HepG2 (cell line): ENCODE measurements around the gene PHACTR1. TPM values are rescaled to one million over a fixed set of nuclear protein-coding genes. Genes with fewer than 3 reads are reported as not detected.
A peak's percentile ranks its signal among the peaks of the same experiment; 100 is the strongest.

ENCODE experiments used
- ATAC-seq: fragments of 200-7000 bp; cut with Tn5 transposase; 3 replicates; pipeline ENCODE4 v1.9.1; 2020; ENCODE audit warnings: mild to moderate bottlenecking, moderate library complexity
- BruUV-seq: library from RNA; stranded (reverse); fragments of 400-500 nt; replicated peaks from 2 replicates; lab custom pipeline; 2021; lab: Mats Ljungman, UMichigan
- CTCF ChIA-PET: fragments of 300-600 bp; formaldehyde crosslinking; extraction: SDS; loops from one replicate; lab custom pipeline; 2021; ENCODE audit warnings: low total read pairs, inconsistent platforms, low intra/inter-chr PET ratio; lab: Yijun Ruan, JAX
- POLR2A ChIA-PET: fragments of 350-600 bp; sonication (Branson Sonifier 250); formaldehyde crosslinking; loops from one replicate; lab custom pipeline; 2020; ENCODE audit warnings: antibody characterized with exemption, inconsistent platforms; lab: Yijun Ruan, JAX
- DNase-seq: peaks from one replicate; pipeline ENCODE4 v3.0.0-alpha.2; 2015; ENCODE audit warnings: low spot score
- FAIRE-seq: peaks from 3 replicates; lab custom pipeline; 2011; peaks lifted over from hg19 to GRCh38; lab: Jason Lieb, UNC
- H2AFZ ChIP-seq: one replicate; pipeline ENCODE4 v1.6.1; 2011; ENCODE audit warnings: low read length, inconsistent platforms
- H3K27ac ChIP-seq: fragments of 300-600 bp; 3 replicates; pipeline ENCODE4 v1.8.0; 2011; ENCODE audit warnings: mixed run types, mild to moderate bottlenecking, mixed read lengths, low read length, inconsistent platforms; ENCODE audit not compliant: insufficient read depth; ENCODE audit errors: extremely low read length
- H3K27me3 ChIP-seq, 2 experiments: fragments of 200-600 bp in 1 of 2; 2 replicates in 1 of 2; 3 replicates in 1 of 2; pipeline versions ENCODE4 v1.6.0 to v1.8.0; 2011; ENCODE audit warnings: low read length in 2 of 2, mild to moderate bottlenecking in 2 of 2, moderate library complexity in 2 of 2, inconsistent platforms in 1 of 2; ENCODE audit not compliant: insufficient read depth in 2 of 2, control insufficient read depth in 1 of 2
- H3K36me3 ChIP-seq, 2 experiments: fragments of 200-600 bp in 1 of 2; replicated peaks in 1 of 2; 2 replicates in 1 of 2; 3 replicates in 1 of 2; pipeline versions ENCODE4 v1.5.1 to v1.8.0; 2011; ENCODE audit warnings: low read length in 2 of 2, inconsistent platforms in 1 of 2; ENCODE audit not compliant: insufficient read depth in 2 of 2, control insufficient read depth in 1 of 2
- H3K4me1 ChIP-seq: 2 replicates; pipeline ENCODE4 v1.5.1; 2012; ENCODE audit warnings: low read length, inconsistent platforms; ENCODE audit not compliant: insufficient read depth
- H3K4me2 ChIP-seq: 2 replicates; pipeline ENCODE4 v1.6.0; 2011; ENCODE audit warnings: low read depth, low read length, inconsistent platforms
- H3K4me3 ChIP-seq, 3 experiments: fragments of 200-600 bp in 1 of 3; sonication (generic), shearing (Covaris generic) in 1 of 3; replicated peaks in 1 of 3; 2 replicates each; pipeline ENCODE4 v1.5.1; 2011 to 2016; ENCODE audit warnings: low read length in 3 of 3, inconsistent platforms in 2 of 3, low read depth in 2 of 3, mild to moderate bottlenecking in 2 of 3, control low read depth in 1 of 3, mixed read lengths in 1 of 3; ENCODE audit not compliant: insufficient read depth in 1 of 3
- H3K79me2 ChIP-seq: one replicate; pipeline ENCODE4 v1.6.1; 2011; ENCODE audit warnings: low read length, inconsistent platforms; ENCODE audit not compliant: insufficient read depth
- H3K9ac ChIP-seq: 2 replicates; pipeline ENCODE4 v1.6.0; 2011; ENCODE audit warnings: mild to moderate bottlenecking, low read depth, low read length, inconsistent platforms; ENCODE audit not compliant: insufficient read depth
- H3K9me3 ChIP-seq: 2 replicates; pipeline ENCODE4 v1.5.1; 2012; ENCODE audit warnings: mild to moderate bottlenecking, low read length
- H4K20me1 ChIP-seq: 2 replicates; pipeline ENCODE4 v1.6.0; 2011; ENCODE audit warnings: inconsistent platforms, mild to moderate bottlenecking, low read length, moderate library complexity; ENCODE audit not compliant: insufficient read depth
- ARNTL ChIP-seq: sonication (generic); formaldehyde crosslinking; IDR thresholded peaks from 2 replicates; pipeline ENCODE4 v1.4.0; 2020; ENCODE audit warnings: mild to moderate bottlenecking, missing genetic modification reagents
- ATF5 ChIP-seq: sonication (generic); formaldehyde crosslinking; IDR thresholded peaks from 2 replicates; pipeline ENCODE4 v1.4.0; 2020; ENCODE audit warnings: mild to moderate bottlenecking, low read depth, missing genetic modification reagents
- KAT2B ChIP-seq: fragments of 150-350 bp; IDR thresholded peaks from 2 replicates; pipeline ENCODE4 v1.6.1; 2014; ENCODE audit warnings: low read depth, low read length, borderline replicate concordance
- LCORL ChIP-seq, 2 experiments: fragments of 450-650 bp in 1 of 2; sonication (generic) in 1 of 2; formaldehyde crosslinking in 1 of 2; IDR thresholded peaks; 2 replicates each; pipeline versions ENCODE4 v1.5.0 to v1.6.1; 2017 to 2020; ENCODE audit warnings: antibody characterized with exemption in 1 of 2, missing genetic modification reagents in 1 of 2
- MXI1 ChIP-seq: IDR thresholded peaks from 3 replicates; pipeline ENCODE4 v1.6.1; 2012; ENCODE audit warnings: low read depth, low read length, inconsistent platforms, borderline replicate concordance
- POLR2AphosphoS5 ChIP-seq: IDR thresholded peaks from 2 replicates; pipeline ENCODE4 v1.6.1; 2012; ENCODE audit warnings: low read depth, low read length
- RBM39 ChIP-seq: fragments of 200-400 bp; formaldehyde crosslinking; IDR thresholded peaks from one replicate; pipeline ENCODE4 v1.6.1; 2018; ENCODE audit warnings: antibody characterized with exemption, mild to moderate bottlenecking, low read depth, low read length; ENCODE audit not compliant: poor library complexity, severe bottlenecking
- SALL1 ChIP-seq: sonication (generic); formaldehyde crosslinking; IDR thresholded peaks from 2 replicates; pipeline ENCODE4 v1.8.0; 2022; ENCODE audit warnings: mild to moderate bottlenecking, missing genetic modification reagents
- ZNF841 ChIP-seq: sonication (generic); formaldehyde crosslinking; IDR thresholded peaks from 2 replicates; pipeline ENCODE4 v1.8.1; 2023; ENCODE audit warnings: missing genetic modification reagents, borderline replicate concordance
- WGBS: methylation state at CpG from one replicate; pipeline ENCODE4 v1.1.6; 2017; ENCODE audit warnings: low lambda C conversion rate; 5-methylcytosine and 5-hydroxymethylcytosine counted together
- in situ Hi-C: cut with HindIII; loops from 2 replicates; pipeline ENCODE4 v1.10.0; 2017; ENCODE audit warnings: low pct_unique_long_range_greater_than_20kb; ENCODE audit not compliant: extremely low pct_ligation_motif_present
- intact Hi-C: fragments of 100-400 bp; cut with micrococcal nuclease; formaldehyde crosslinking; loops from one replicate; pipeline ENCODE4 v1.10.0; 2022; ENCODE audit not compliant: unreplicated experiment
- polyA plus RNA-seq, 8 experiments: library from polyadenylated mRNA; depleted of rRNA in 3 of 8; stranded (reverse) in 7 of 8; unstranded in 1 of 8; fragments of >200 nt; fragmentation: Illumina TruSeq in 4 of 8; extraction: Trizol in 4 of 8; gene quantifications; 2 replicates each; pipeline versions ENCODE4 v1.2.1 to v1.2.3, GENCODE V29; 2011 to 2016; ENCODE audit warnings: low read depth in 4 of 8, missing spikeins in 1 of 8, mixed read lengths in 1 of 8; ENCODE audit not compliant: insufficient read depth in 1 of 8
- total RNA-seq, 5 experiments: library from RNA; depleted of rRNA; stranded (reverse); fragments of >200 nt; fragmentation: Illumina TruSeq; extraction: Trizol; gene quantifications; 2 replicates each; pipeline ENCODE4 v1.2.3, GENCODE V29; 2016; ENCODE audit warnings: low read depth in 1 of 5
- TF ChIP-seq, protein P1 (sequence below): sonication (generic); formaldehyde crosslinking; IDR thresholded peaks from 2 replicates; pipeline ENCODE4 v1.5.0; 2020; ENCODE audit warnings: mild to moderate bottlenecking, missing genetic modification reagents
- TF ChIP-seq, protein P2 (sequence below): sonication (generic); formaldehyde crosslinking; IDR thresholded peaks from 2 replicates; pipeline ENCODE4 v1.4.0; 2020; ENCODE audit warnings: missing genetic modification reagents

Gene PHACTR1
- total and polyA plus RNA-seq, 2 of the 13 experiments (the other 11 are each of a cell fraction or from before 2014, with no cell fraction given): 0.09 TPM; not detected in 1

GRCh38 chr6:13239530-13240455 lies 523.2 kb downstream of the PHACTR1 start:
- in situ Hi-C loops (no loop called here), intact Hi-C loops (no loop called here)
- no peak overlapping the region for H3K9ac ChIP-seq
- DNase-seq: no peak
- FAIRE-seq: no peak
- no peaks in the 10 kb centered on the region for H4K20me1 ChIP-seq
- no peaks in the 10 kb centered on the region for H3K79me2 ChIP-seq
- ChIA-PET CTCF (no interaction called here), POLR2A (no interaction called here)
- WGBS: 10% methylated on average over 9 of the region's 9 CpGs
- H3K27me3 ChIP-seq: peaks cover 0 to 14% of the 10 kb centered on the region in 2 experiments; a peak in 2 of 5 replicates
- no TSS peak for BruUV-seq
- H2AFZ ChIP-seq: no peak overlapping the region
- no peak overlapping the region for H3K27ac ChIP-seq
- no peaks in the 10 kb centered on the region for H3K9me3 ChIP-seq
- no peaks in the 10 kb centered on the region for H3K36me3 ChIP-seq
- TF ChIP-seq RBM39 (no peak), SALL1 (CRISPR knock-in tag) (peak; percentile 30; the same call in 1 of the 2 replicates), MXI1 (no peak)
- peaks cover 14% of the 10 kb centered on the region for H3K4me1 ChIP-seq
- H3K4me2 ChIP-seq: no peak overlapping the region; the same call in 1 of the 2 replicates
- no peak overlapping the region for H3K4me3 ChIP-seq
- peak; percentile 73 for ATAC-seq

DNA sequence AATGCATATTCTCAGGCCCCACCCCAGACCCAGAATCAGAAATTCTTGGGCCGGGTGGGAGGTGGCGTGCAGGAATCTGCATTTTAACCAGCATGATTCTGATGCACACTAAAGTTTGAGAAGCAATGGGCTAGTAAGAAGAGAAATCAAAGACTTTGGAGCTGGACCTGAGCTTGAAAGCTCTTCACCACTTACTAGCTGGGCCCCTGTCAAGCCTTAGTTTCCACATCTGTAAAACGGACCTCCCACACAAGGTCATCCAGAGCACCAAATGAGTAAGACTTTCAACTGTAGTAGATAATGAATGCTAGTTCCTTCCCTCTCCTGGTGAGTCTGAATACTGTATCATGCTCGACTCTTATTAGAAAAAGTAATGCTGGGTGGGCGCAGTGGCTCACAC lies 524.8 kb downstream of the PHACTR1 start:
- no peaks in the 10 kb centered on the region for H4K20me1 ChIP-seq
- ChIA-PET POLR2A (no interaction called here), CTCF (no interaction called here)
- in situ Hi-C loops: no loop called here
- intact Hi-C loops: no loop called here
- H3K9ac ChIP-seq: no peak overlapping the region
- no peak overlapping the region for H3K4me3 ChIP-seq
- H3K27ac ChIP-seq: no peak overlapping the region
- no peak for DNase-seq
- no peak overlapping the region for H2AFZ ChIP-seq
- WGBS: 52% methylated on average over 5 of the region's 5 CpGs
- H3K79me2 ChIP-seq: no peaks in the 10 kb centered on the region
- no peak for FAIRE-seq
- H3K4me2 ChIP-seq: no peak overlapping the region
- no peaks in the 10 kb centered on the region for H3K36me3 ChIP-seq
- H3K4me1 ChIP-seq: peaks cover 14% of the 10 kb centered on the region
- no TSS peak for BruUV-seq
- H3K27me3 ChIP-seq: peaks cover 0 to 14% of the 10 kb centered on the region in 2 experiments; a peak in 2 of 5 replicates
- H3K9me3 ChIP-seq: no peaks in the 10 kb centered on the region
- ATAC-seq: no peak
- TF ChIP-seq KAT2B (no peak), LCORL (IDR thresholded peaks at IDR 0.05) (no peak), LCORL (CRISPR knock-in tag; IDR thresholded peaks at IDR 0.05) (no peak), ARNTL (no peak), ZNF841 (CRISPR knock-in tag) (no peak), POLR2AphosphoS5 (no peak), ATF5 (CRISPR knock-in tag) (no peak)
- TF ChIP-seq, protein P1, sequence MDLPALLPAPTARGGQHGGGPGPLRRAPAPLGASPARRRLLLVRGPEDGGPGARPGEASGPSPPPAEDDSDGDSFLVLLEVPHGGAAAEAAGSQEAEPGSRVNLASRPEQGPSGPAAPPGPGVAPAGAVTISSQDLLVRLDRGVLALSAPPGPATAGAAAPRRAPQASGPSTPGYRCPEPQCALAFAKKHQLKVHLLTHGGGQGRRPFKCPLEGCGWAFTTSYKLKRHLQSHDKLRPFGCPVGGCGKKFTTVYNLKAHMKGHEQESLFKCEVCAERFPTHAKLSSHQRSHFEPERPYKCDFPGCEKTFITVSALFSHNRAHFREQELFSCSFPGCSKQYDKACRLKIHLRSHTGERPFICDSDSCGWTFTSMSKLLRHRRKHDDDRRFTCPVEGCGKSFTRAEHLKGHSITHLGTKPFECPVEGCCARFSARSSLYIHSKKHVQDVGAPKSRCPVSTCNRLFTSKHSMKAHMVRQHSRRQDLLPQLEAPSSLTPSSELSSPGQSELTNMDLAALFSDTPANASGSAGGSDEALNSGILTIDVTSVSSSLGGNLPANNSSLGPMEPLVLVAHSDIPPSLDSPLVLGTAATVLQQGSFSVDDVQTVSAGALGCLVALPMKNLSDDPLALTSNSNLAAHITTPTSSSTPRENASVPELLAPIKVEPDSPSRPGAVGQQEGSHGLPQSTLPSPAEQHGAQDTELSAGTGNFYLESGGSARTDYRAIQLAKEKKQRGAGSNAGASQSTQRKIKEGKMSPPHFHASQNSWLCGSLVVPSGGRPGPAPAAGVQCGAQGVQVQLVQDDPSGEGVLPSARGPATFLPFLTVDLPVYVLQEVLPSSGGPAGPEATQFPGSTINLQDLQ: no peak
- TF ChIP-seq, protein P2, sequence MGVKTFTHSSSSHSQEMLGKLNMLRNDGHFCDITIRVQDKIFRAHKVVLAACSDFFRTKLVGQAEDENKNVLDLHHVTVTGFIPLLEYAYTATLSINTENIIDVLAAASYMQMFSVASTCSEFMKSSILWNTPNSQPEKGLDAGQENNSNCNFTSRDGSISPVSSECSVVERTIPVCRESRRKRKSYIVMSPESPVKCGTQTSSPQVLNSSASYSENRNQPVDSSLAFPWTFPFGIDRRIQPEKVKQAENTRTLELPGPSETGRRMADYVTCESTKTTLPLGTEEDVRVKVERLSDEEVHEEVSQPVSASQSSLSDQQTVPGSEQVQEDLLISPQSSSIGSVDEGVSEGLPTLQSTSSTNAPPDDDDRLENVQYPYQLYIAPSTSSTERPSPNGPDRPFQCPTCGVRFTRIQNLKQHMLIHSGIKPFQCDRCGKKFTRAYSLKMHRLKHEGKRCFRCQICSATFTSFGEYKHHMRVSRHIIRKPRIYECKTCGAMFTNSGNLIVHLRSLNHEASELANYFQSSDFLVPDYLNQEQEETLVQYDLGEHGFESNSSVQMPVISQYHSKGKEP (CRISPR knock-in tag): no peak
